IMR-90 (cell line): ENCODE results near the gene TDRKH. TPM values are rescaled to one million over a fixed set of nuclear protein-coding genes. Genes with fewer than 3 reads are reported as not detected.

Source experiments
- ATAC-seq: fragments of 200-7000 bp; cut with Tn5 transposase; 2 replicates; pipeline ENCODE4 v1.9.1; 2020; ENCODE audit warnings: low read depth, mild to moderate bottlenecking, moderate library complexity
- BruUV-seq: library from RNA; stranded (reverse); fragments of 400-500 nt; replicated peaks from 2 replicates; lab custom pipeline; 2021; lab: Mats Ljungman, UMichigan
- CTCF ChIA-PET: fragments of 300-600 bp; formaldehyde crosslinking; extraction: SDS; loops from one replicate; lab custom pipeline; 2021; ENCODE audit warnings: antibody characterized with exemption; lab: Yijun Ruan, JAX
- POLR2A ChIA-PET: fragments of 300-600 bp; sonication (Branson Sonifier 250); formaldehyde crosslinking; loops from one replicate; lab custom pipeline; 2022; ENCODE audit warnings: antibody characterized with exemption; ENCODE audit not compliant: unreplicated experiment; lab: Charles Lee
- DNase-seq: peaks from one replicate; pipeline ENCODE4 v3.0.0; 2013
- H2AFZ ChIP-seq: replicated peaks from 2 replicates; pipeline ENCODE3; 2013; ENCODE audit warnings: low read length, mild to moderate bottlenecking; ENCODE audit not compliant: poor library complexity
- H2AK5ac ChIP-seq: 2 replicates; pipeline ENCODE4 v1.6.1; 2013; ENCODE audit warnings: low read depth, low read length, inconsistent platforms
- H2AK9ac ChIP-seq: replicated peaks from 2 replicates; pipeline ENCODE3; 2013; ENCODE audit warnings: mild to moderate bottlenecking, low read depth, low read length, moderate library complexity; ENCODE audit not compliant: poor library complexity
- H2BK120ac ChIP-seq: 2 replicates; pipeline ENCODE4 v1.6.1; 2013; ENCODE audit warnings: low read depth, low read length, inconsistent platforms
- H2BK15ac ChIP-seq: 3 replicates; pipeline ENCODE4 v1.6.1; 2013; ENCODE audit warnings: low read depth, low read length, inconsistent platforms
- H2BK20ac ChIP-seq: 2 replicates; pipeline ENCODE4 v1.6.1; 2013; ENCODE audit warnings: low read depth, mild to moderate bottlenecking, inconsistent platforms, low read length, moderate library complexity
- H2BK5ac ChIP-seq: 2 replicates; pipeline ENCODE4 v1.6.1; 2013; ENCODE audit warnings: mild to moderate bottlenecking, low read depth, low read length, inconsistent platforms; ENCODE audit not compliant: poor library complexity, severe bottlenecking
- H3K14ac ChIP-seq: replicated peaks from 2 replicates; pipeline ENCODE4 v1.6.1; 2013; ENCODE audit warnings: low read depth, low read length, inconsistent platforms
- H3K18ac ChIP-seq: 2 replicates; pipeline ENCODE4 v1.6.1; 2013; ENCODE audit warnings: low read depth, low read length, control low read depth
- H3K23ac ChIP-seq: 2 replicates; pipeline ENCODE4 v1.6.1; 2013; ENCODE audit warnings: low read depth, low read length, inconsistent platforms
- H3K27ac ChIP-seq: 2 replicates; pipeline ENCODE4 v1.5.1; 2013; ENCODE audit warnings: mild to moderate bottlenecking, control low read depth, low read length; ENCODE audit not compliant: insufficient read depth
- H3K27me3 ChIP-seq: 2 replicates; pipeline ENCODE4 v1.6.1; 2013; ENCODE audit warnings: low read length; ENCODE audit not compliant: control insufficient read depth, insufficient read depth
- H3K36me3 ChIP-seq: 2 replicates; pipeline ENCODE4 v1.6.1; 2013; ENCODE audit warnings: low read length, mixed read lengths; ENCODE audit not compliant: control insufficient read depth, insufficient read depth
- H3K4ac ChIP-seq: 2 replicates; pipeline ENCODE4 v1.6.1; 2013; ENCODE audit warnings: low read depth, low read length, inconsistent platforms
- H3K4me1 ChIP-seq: 2 replicates; pipeline ENCODE4 v1.6.1; 2013; ENCODE audit warnings: low read length, mixed read lengths; ENCODE audit not compliant: control insufficient read depth, insufficient read depth
- H3K4me2 ChIP-seq: 2 replicates; pipeline ENCODE4 v1.6.1; 2013; ENCODE audit warnings: low read depth, mild to moderate bottlenecking, control low read depth, low read length, moderate library complexity
- H3K4me3 ChIP-seq: 2 replicates; pipeline ENCODE4 v1.5.1; 2013; ENCODE audit warnings: low read depth, mild to moderate bottlenecking, control low read depth, low read length, moderate library complexity; ENCODE audit not compliant: insufficient read depth
- H3K56ac ChIP-seq: 2 replicates; pipeline ENCODE4 v1.6.1; 2013; ENCODE audit warnings: low read length, inconsistent platforms; ENCODE audit not compliant: insufficient read depth; ENCODE audit errors: extremely low read depth
- H3K79me1 ChIP-seq, 2 experiments: 2 replicates each; pipeline ENCODE4 v1.6.1; 2013; ENCODE audit warnings: low read length in 2 of 2, inconsistent platforms in 1 of 2, low read depth in 1 of 2
- H3K9ac ChIP-seq: 2 replicates; pipeline ENCODE4 v1.6.1; 2013; ENCODE audit warnings: low read depth, low read length, control low read depth
- H3K9me1 ChIP-seq: 2 replicates; pipeline ENCODE4 v1.6.1; 2013; ENCODE audit warnings: low read length, inconsistent platforms; ENCODE audit not compliant: insufficient read depth
- H3K9me3 ChIP-seq: 2 replicates; pipeline ENCODE4 v1.6.1; 2013; ENCODE audit warnings: low read length; ENCODE audit not compliant: control insufficient read depth, insufficient read depth
- H4K20me1 ChIP-seq: 2 replicates; pipeline ENCODE4 v1.6.1; 2013; ENCODE audit warnings: low read length, inconsistent platforms; ENCODE audit not compliant: insufficient read depth
- H4K5ac ChIP-seq: 2 replicates; pipeline ENCODE4 v1.6.1; 2013; ENCODE audit warnings: mild to moderate bottlenecking, low read depth, low read length, control low read depth
- H4K8ac ChIP-seq, 2 experiments: 2 replicates each; pipeline ENCODE4 v1.6.1; 2013; ENCODE audit warnings: low read depth in 2 of 2, low read length in 2 of 2, control low read depth in 1 of 2, inconsistent platforms in 1 of 2
- H4K91ac ChIP-seq: 2 replicates; pipeline ENCODE4 v1.6.1; 2013; ENCODE audit warnings: low read depth, low read length, inconsistent platforms; ENCODE audit not compliant: insufficient read depth
- BHLHE40 ChIP-seq: fragments of 150-350 bp; IDR thresholded peaks from 2 replicates; pipeline ENCODE4 v1.6.1; 2016; ENCODE audit warnings: mild to moderate bottlenecking, low read depth, low read length
- CEBPB ChIP-seq: IDR thresholded peaks from 2 replicates; pipeline ENCODE4 v1.6.1; 2012; ENCODE audit warnings: low read depth, low read length, improper control_type of control experiment
- CHD1 ChIP-seq: IDR thresholded peaks from 2 replicates; pipeline ENCODE4 v1.6.1; 2012; ENCODE audit warnings: low read depth, low read length, improper control_type of control experiment
- CTCF ChIP-seq: conservative IDR thresholded peaks from 2 replicates; pipeline ENCODE4 v1.5.1; 2012; ENCODE audit warnings: mild to moderate bottlenecking, low read depth, low read length, improper control_type of control experiment
- ELK1 ChIP-seq: fragments of 150-350 bp; IDR thresholded peaks from 2 replicates; pipeline ENCODE4 v1.6.1; 2016; ENCODE audit warnings: low read depth, mild to moderate bottlenecking, low read length, moderate library complexity, borderline replicate concordance
- FOS ChIP-seq: fragments of 150-350 bp; IDR thresholded peaks from 2 replicates; pipeline ENCODE4 v1.6.1; 2016; ENCODE audit warnings: low read depth, low read length
- MAFK ChIP-seq: IDR thresholded peaks from 2 replicates; pipeline ENCODE4 v1.6.1; 2012; ENCODE audit warnings: low read depth, low read length, improper control_type of control experiment
- MAZ ChIP-seq: IDR thresholded peaks from 2 replicates; pipeline ENCODE4 v1.6.1; 2012; ENCODE audit warnings: low read depth, mild to moderate bottlenecking, low read length, improper control_type of control experiment, moderate library complexity, borderline replicate concordance
- MXI1 ChIP-seq: IDR thresholded peaks from 2 replicates; pipeline ENCODE4 v1.6.1; 2012; ENCODE audit warnings: low read depth, mild to moderate bottlenecking, low read length, moderate library complexity, borderline replicate concordance
- NFE2L2 ChIP-seq: fragments of 150-350 bp; IDR thresholded peaks from 2 replicates; pipeline ENCODE4 v1.6.1; 2016; ENCODE audit warnings: low read depth, mild to moderate bottlenecking, low read length
- POLR2A ChIP-seq: IDR thresholded peaks from 2 replicates; pipeline ENCODE4 v1.6.1; 2012; ENCODE audit warnings: mild to moderate bottlenecking, low read depth, low read length
- RAD21 ChIP-seq: IDR thresholded peaks from 2 replicates; pipeline ENCODE4 v1.6.1; 2012; ENCODE audit warnings: low read length, improper control_type of control experiment
- RCOR1 ChIP-seq: IDR thresholded peaks from 2 replicates; pipeline ENCODE4 v1.6.1; 2012; ENCODE audit warnings: mild to moderate bottlenecking, low read length, improper control_type of control experiment; ENCODE audit not compliant: insufficient replicate concordance
- RFX5 ChIP-seq: IDR thresholded peaks from 2 replicates; pipeline ENCODE4 v1.8.0; 2012; ENCODE audit warnings: low read depth, mild to moderate bottlenecking, low read length, moderate library complexity
- SMC3 ChIP-seq: fragments of 150-350 bp; IDR thresholded peaks from 2 replicates; pipeline ENCODE4 v1.6.1; 2016; ENCODE audit warnings: low read depth, mild to moderate bottlenecking, antibody characterized with exemption, low read length, moderate library complexity
- USF2 ChIP-seq: fragments of 150-350 bp; IDR thresholded peaks from 2 replicates; pipeline ENCODE4 v1.6.1; 2017; ENCODE audit warnings: mild to moderate bottlenecking, antibody characterized with exemption, low read length, low read depth
- WGBS, 2 experiments: methylation state at CpG; one replicate each; pipeline versions ENCODE4 v1.1.5 to v1.1.7; 2013; ENCODE audit warnings: missing lambda C conversion rate in 2 of 2; ENCODE audit not compliant: insufficient read length in 1 of 2; ENCODE audit errors: extremely low coverage in 2 of 2; 5-methylcytosine and 5-hydroxymethylcytosine counted together
- dilution Hi-C: fragments of 300-500 bp; cut with HindIII; formaldehyde crosslinking; loops from one replicate; pipeline ENCODE4 v1.14.3; 2018; ENCODE audit warnings: low sequenced_read_pairs; ENCODE audit not compliant: unreplicated experiment
- in situ Hi-C: fragments of 300-500 bp; cut with MboI; formaldehyde crosslinking; loops from 3 replicates; pipeline ENCODE4 v1.14.3; 2019; ENCODE audit warnings: low sequenced_read_pairs, inconsistent platforms, mixed read lengths
- intact Hi-C: fragments of 100-400 bp; cut with micrococcal nuclease; formaldehyde crosslinking; loops from 2 replicates; pipeline ENCODE4 v1.10.0; 2022
- polyA plus RNA-seq, 3 experiments: library from polyadenylated mRNA; depleted of rRNA; stranded (reverse); fragments of >200 nt; gene quantifications; 2 replicates each; pipeline ENCODE4 v1.2.3, GENCODE V29; 2012; ENCODE audit warnings: low replicate concordance in 1 of 3
- total RNA-seq: library from RNA; depleted of rRNA; stranded (reverse); fragments of >200 nt; gene quantifications from 2 replicates; pipeline ENCODE4 v1.2.3, GENCODE V29; 2012

Gene TDRKH
- total and polyA plus RNA-seq, 2 of the 4 experiments (the other 2 are of a cell fraction) = 1.2 to 2.2 TPM

- H3K4ac ChIP-seq = no peak overlapping the region
- H2AFZ ChIP-seq = peak overlapping the region; percentile 49
- H4K20me1 ChIP-seq = no peaks in the 10 kb centered on the region
- TF ChIP-seq USF2 = no peak
- no peak for TF ChIP-seq FOS
- no peak for TF ChIP-seq RCOR1
- TF ChIP-seq MAFK = no peak
- TF ChIP-seq POLR2A = no peak
- no peak for TF ChIP-seq BHLHE40
- no peak for TF ChIP-seq SMC3
- no peak for TF ChIP-seq MAZ
- TF ChIP-seq RFX5 = no peak
- no peak for TF ChIP-seq ELK1
- no peak for TF ChIP-seq NFE2L2
- no peak for TF ChIP-seq MXI1
- no peak for TF ChIP-seq CHD1
- TF ChIP-seq CEBPB = no peak
- TF ChIP-seq RAD21 = no peak
- no peak for TF ChIP-seq CTCF
- BruUV-seq = no TSS peak
- H4K91ac ChIP-seq = no peak overlapping the region
- CTCF ChIA-PET = no interaction called here
- no peaks in the 10 kb centered on the region for H3K9me3 ChIP-seq
- no peaks in the 10 kb centered on the region for H3K36me3 ChIP-seq
- H3K4me3 ChIP-seq = no peak overlapping the region
- H4K8ac ChIP-seq = no peak overlapping the region
- WGBS, 2 experiments = 20% methylated on average over 3 of the region's 10 CpGs; no CpG with 5 or more reads in 1 of the 2 experiments
- ATAC-seq = peak; percentile 61
- H3K4me1 ChIP-seq = no peaks in the 10 kb centered on the region
- dilution Hi-C loops (no loop called here), intact Hi-C loops (loop anchor here (10.0 kb wide), 1 partner anchor 288 kb away; the partner anchor contains the start of gene TUFT1), in situ Hi-C loops (no loop called here)
- no peak overlapping the region for H3K9ac ChIP-seq
- no peak overlapping the region for H3K56ac ChIP-seq
- H2AK9ac ChIP-seq = no peak overlapping the region
- H3K79me1 ChIP-seq = no peaks in the 10 kb centered on the region
- POLR2A ChIA-PET = no interaction called here
- no peaks in the 10 kb centered on the region for H3K9me1 ChIP-seq
- no peak overlapping the region for H2BK15ac ChIP-seq
- H3K18ac ChIP-seq = no peak overlapping the region
- DNase-seq = peak; percentile 41
- no peak overlapping the region for H3K14ac ChIP-seq
- peaks cover 51% of the 10 kb centered on the region for H3K27me3 ChIP-seq
- no peak overlapping the region for H3K27ac ChIP-seq
- no peak overlapping the region for H2AK5ac ChIP-seq
- H2BK120ac ChIP-seq = no peak overlapping the region
- no peak overlapping the region for H2BK5ac ChIP-seq
- no peak overlapping the region for H2BK20ac ChIP-seq
- no peak overlapping the region for H3K23ac ChIP-seq
- no peak overlapping the region for H4K5ac ChIP-seq
- H3K4me2 ChIP-seq = no peak overlapping the region
Measured at GRCh38 chr1:151832318-151832980, 42.1 kb upstream of the TDRKH start.
